SK-N-SH treated with all-trans-retinoic acid at 6 μM for 48 hours (cell line): ENCODE results near the gene RPRD1B.

Experiments used
- ATAC-seq: fragments of 200-7000 bp; cut with Tn5 transposase; 3 replicates; pipeline ENCODE4 v1.9.1; 2020; ENCODE audit warnings: mild to moderate bottlenecking, moderate library complexity
- ARNTL ChIP-seq: fragments of 450-650 bp; formaldehyde crosslinking; IDR thresholded peaks from 2 replicates; pipeline ENCODE4 v1.5.0; 2020; ENCODE audit warnings: low read depth, mild to moderate bottlenecking, moderate library complexity, borderline replicate concordance
- BACH2 ChIP-seq: fragments of 250-450 bp; sonication (Bioruptor Pico); IDR thresholded peaks from 2 replicates; pipeline ENCODE4 v1.9.0; 2021; ENCODE audit warnings: mild to moderate bottlenecking, borderline replicate concordance
- CREB5 ChIP-seq: fragments of 250-450 bp; sonication (Bioruptor Pico); IDR thresholded peaks from 2 replicates; pipeline ENCODE4 v1.5.1; 2020; ENCODE audit warnings: low read depth, mild to moderate bottlenecking, moderate library complexity
- CSDC2 ChIP-seq: fragments of 250-450 bp; sonication (Bioruptor Pico); IDR thresholded peaks from 2 replicates; pipeline ENCODE4 v1.5.0; 2020; ENCODE audit warnings: mild to moderate bottlenecking, moderate library complexity
- CSRNP3 ChIP-seq: fragments of 250-450 bp; sonication (Bioruptor Pico); IDR thresholded peaks from 2 replicates; pipeline ENCODE4 v1.5.1; 2021; ENCODE audit warnings: mild to moderate bottlenecking, moderate library complexity
- GLIS3 ChIP-seq: fragments of 250-450 bp; sonication (Bioruptor Pico); IDR thresholded peaks from 2 replicates; pipeline ENCODE4 v1.5.0; 2020; ENCODE audit warnings: mild to moderate bottlenecking, moderate library complexity
- ISL1 ChIP-seq: fragments of 250-450 bp; sonication (Bioruptor Pico); IDR thresholded peaks from 2 replicates; pipeline ENCODE4 v2.1.2; 2022; ENCODE audit warnings: mild to moderate bottlenecking, moderate library complexity
- OSR1 ChIP-seq: fragments of 250-450 bp; sonication (Bioruptor Pico); IDR thresholded peaks from 2 replicates; pipeline ENCODE4 v1.8.0; 2022; ENCODE audit warnings: moderate library complexity, mild to moderate bottlenecking, inconsistent platforms
- PATZ1 ChIP-seq: fragments of 250-450 bp; sonication (Bioruptor Pico); IDR thresholded peaks from 2 replicates; pipeline ENCODE4 v1.8.0; 2020; ENCODE audit warnings: mild to moderate bottlenecking, moderate library complexity, borderline replicate concordance
- PPARA ChIP-seq: fragments of 250-450 bp; sonication (Bioruptor Pico); IDR thresholded peaks from 2 replicates; pipeline ENCODE4 v1.5.0; 2020; ENCODE audit warnings: mild to moderate bottlenecking, borderline replicate concordance
- RARB ChIP-seq: fragments of 250-450 bp; sonication (Bioruptor Pico); IDR thresholded peaks from 2 replicates; pipeline ENCODE4 v1.8.0; 2021; ENCODE audit warnings: mild to moderate bottlenecking, moderate library complexity
- SNAI2 ChIP-seq: fragments of 250-450 bp; sonication (Bioruptor Pico); IDR thresholded peaks from 2 replicates; pipeline ENCODE4 v1.5.0; 2020; ENCODE audit warnings: mild to moderate bottlenecking, moderate library complexity
- TCF4 ChIP-seq: fragments of 250-450 bp; sonication (Bioruptor Pico); IDR thresholded peaks from 2 replicates; pipeline ENCODE4 v1.8.0; 2021; ENCODE audit warnings: mild to moderate bottlenecking, moderate library complexity, borderline replicate concordance
- TOX ChIP-seq: fragments of 250-450 bp; sonication (Bioruptor Pico); IDR thresholded peaks from 2 replicates; pipeline ENCODE4 v1.8.0; 2021; ENCODE audit warnings: mild to moderate bottlenecking, moderate library complexity, borderline replicate concordance
- ZC3H10 ChIP-seq: fragments of 250-450 bp; sonication (Bioruptor Pico); IDR thresholded peaks from 2 replicates; pipeline ENCODE4 v1.5.1; 2021; ENCODE audit warnings: mild to moderate bottlenecking, moderate library complexity
- ZFP3 ChIP-seq: fragments of 250-450 bp; sonication (Bioruptor Pico); IDR thresholded peaks from 2 replicates; pipeline ENCODE4 v1.5.0; 2020; ENCODE audit warnings: mild to moderate bottlenecking, moderate library complexity
- ZFP30 ChIP-seq: fragments of 450-650 bp; formaldehyde crosslinking; IDR thresholded peaks from 2 replicates; pipeline ENCODE4 v1.5.0; 2022; ENCODE audit warnings: mild to moderate bottlenecking, moderate library complexity
- ZNF565 ChIP-seq: fragments of 450-650 bp; formaldehyde crosslinking; conservative IDR thresholded peaks from 2 replicates; pipeline ENCODE4 v1.5.0; 2020; ENCODE audit warnings: low read depth, mild to moderate bottlenecking, moderate library complexity
- ZNF70 ChIP-seq: fragments of 450-650 bp; formaldehyde crosslinking; IDR thresholded peaks from 2 replicates; pipeline ENCODE4 v1.5.0; 2020; ENCODE audit warnings: mild to moderate bottlenecking, moderate library complexity
- ZNF8 ChIP-seq: fragments of 450-650 bp; formaldehyde crosslinking; IDR thresholded peaks from 2 replicates; pipeline ENCODE4 v1.5.0; 2020; ENCODE audit warnings: mild to moderate bottlenecking, moderate library complexity
- TF ChIP-seq, protein P1 (sequence below): fragments of 250-450 bp; sonication (Bioruptor Pico); IDR thresholded peaks from 2 replicates; pipeline ENCODE4 v1.8.0; 2021; ENCODE audit warnings: low read depth, mild to moderate bottlenecking, moderate library complexity, borderline replicate concordance
- TF ChIP-seq, protein P2 (sequence below): fragments of 250-450 bp; sonication (Bioruptor Pico); IDR thresholded peaks from 2 replicates; pipeline ENCODE4 v1.5.0; 2020; ENCODE audit warnings: mild to moderate bottlenecking, moderate library complexity

The RPRD1B gene

DNA sequence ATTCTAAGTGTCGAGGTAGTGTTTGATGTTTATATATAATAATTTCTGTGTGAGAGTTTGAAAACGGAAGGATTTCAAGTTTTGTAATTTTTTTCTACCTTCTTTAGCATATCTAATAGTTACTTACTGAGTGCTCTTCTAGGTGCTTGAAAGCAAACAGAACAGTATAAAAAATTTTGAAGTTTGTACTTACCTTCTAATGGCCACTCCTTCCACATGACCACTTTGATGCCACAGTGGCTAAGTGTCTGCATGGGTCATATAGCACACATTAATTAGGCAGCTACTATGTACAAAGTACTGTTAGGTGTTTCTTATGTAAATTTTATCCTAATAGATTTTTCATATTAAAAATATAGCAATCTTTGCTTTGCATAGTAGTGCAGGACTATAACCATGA, 21.1 kb downstream of the RPRD1B start (continued):
- TF ChIP-seq, protein P1, sequence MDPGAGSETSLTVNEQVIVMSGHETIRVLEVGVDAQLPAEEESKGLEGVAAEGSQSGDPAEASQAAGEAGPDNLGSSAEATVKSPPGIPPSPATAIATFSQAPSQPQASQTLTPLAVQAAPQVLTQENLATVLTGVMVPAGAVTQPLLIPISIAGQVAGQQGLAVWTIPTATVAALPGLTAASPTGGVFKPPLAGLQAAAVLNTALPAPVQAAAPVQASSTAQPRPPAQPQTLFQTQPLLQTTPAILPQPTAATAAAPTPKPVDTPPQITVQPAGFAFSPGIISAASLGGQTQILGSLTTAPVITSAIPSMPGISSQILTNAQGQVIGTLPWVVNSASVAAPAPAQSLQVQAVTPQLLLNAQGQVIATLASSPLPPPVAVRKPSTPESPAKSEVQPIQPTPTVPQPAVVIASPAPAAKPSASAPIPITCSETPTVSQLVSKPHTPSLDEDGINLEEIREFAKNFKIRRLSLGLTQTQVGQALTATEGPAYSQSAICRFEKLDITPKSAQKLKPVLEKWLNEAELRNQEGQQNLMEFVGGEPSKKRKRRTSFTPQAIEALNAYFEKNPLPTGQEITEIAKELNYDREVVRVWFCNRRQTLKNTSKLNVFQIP (CRISPR knock-in tag): no peak
- TF ChIP-seq CSRNP3 (CRISPR knock-in tag): no peak

- no peak for ATAC-seq
- no peak for TF ChIP-seq ZNF70 (CRISPR knock-in tag)
- no peak for TF ChIP-seq CSDC2 (CRISPR knock-in tag)
- no peak for TF ChIP-seq TOX (CRISPR knock-in tag)
- no peak for TF ChIP-seq ZFP3 (CRISPR knock-in tag)
- no peak for TF ChIP-seq CREB5 (CRISPR knock-in tag)
- TF ChIP-seq SNAI2 (CRISPR knock-in tag): no peak
- no peak for TF ChIP-seq ARNTL (CRISPR knock-in tag)
- no peak for TF ChIP-seq ZFP30 (CRISPR knock-in tag)
- no peak for TF ChIP-seq RARB
- TF ChIP-seq BACH2 (CRISPR knock-in tag): no peak
- no peak for TF ChIP-seq ZNF565 (CRISPR knock-in tag)
- TF ChIP-seq CSRNP3 (CRISPR knock-in tag): no peak
- TF ChIP-seq PPARA (CRISPR knock-in tag): no peak
- TF ChIP-seq GLIS3 (CRISPR knock-in tag): no peak
- no peak for TF ChIP-seq ZNF8
- no peak for TF ChIP-seq OSR1
- TF ChIP-seq, all 23 proteins: peak for 0
These were observed 21.7 kb downstream of the RPRD1B start for GRCh38 chr20:38055294-38055693.

DNA sequence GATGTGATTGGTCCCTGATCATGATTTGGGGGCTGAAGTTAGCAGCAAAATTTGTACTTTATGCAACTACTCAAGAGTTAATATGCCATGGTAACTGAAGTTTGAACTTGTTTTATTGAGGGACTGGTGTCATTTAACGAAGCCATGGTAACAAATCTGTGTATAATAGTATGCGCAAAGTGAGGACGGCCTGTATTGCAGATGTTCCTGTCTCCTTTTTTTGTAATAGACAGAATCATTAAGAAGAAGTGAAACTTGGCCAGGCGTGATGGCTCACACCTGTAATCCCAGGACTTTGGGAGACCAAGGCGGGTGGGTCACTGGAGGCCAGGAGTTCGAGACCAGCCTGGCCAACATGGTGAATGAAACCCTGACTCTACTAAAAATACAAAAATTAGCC, 22.3 kb downstream of the RPRD1B start:
- ATAC-seq: no peak
- TF ChIP-seq, protein P1 (CRISPR knock-in tag): no peak
- TF ChIP-seq ZFP30 (CRISPR knock-in tag) (no peak), PPARA (CRISPR knock-in tag) (no peak), CSDC2 (CRISPR knock-in tag) (no peak), ISL1 (CRISPR knock-in tag) (no peak), TOX (CRISPR knock-in tag) (no peak), SNAI2 (CRISPR knock-in tag) (no peak), CREB5 (CRISPR knock-in tag) (no peak), ZNF8 (no peak), ZNF565 (CRISPR knock-in tag) (no peak), ZC3H10 (CRISPR knock-in tag) (no peak), OSR1 (no peak), GLIS3 (CRISPR knock-in tag) (no peak), TCF4 (CRISPR knock-in tag) (no peak), ARNTL (CRISPR knock-in tag) (no peak), PATZ1 (CRISPR knock-in tag) (no peak)
- TF ChIP-seq, protein P2, sequence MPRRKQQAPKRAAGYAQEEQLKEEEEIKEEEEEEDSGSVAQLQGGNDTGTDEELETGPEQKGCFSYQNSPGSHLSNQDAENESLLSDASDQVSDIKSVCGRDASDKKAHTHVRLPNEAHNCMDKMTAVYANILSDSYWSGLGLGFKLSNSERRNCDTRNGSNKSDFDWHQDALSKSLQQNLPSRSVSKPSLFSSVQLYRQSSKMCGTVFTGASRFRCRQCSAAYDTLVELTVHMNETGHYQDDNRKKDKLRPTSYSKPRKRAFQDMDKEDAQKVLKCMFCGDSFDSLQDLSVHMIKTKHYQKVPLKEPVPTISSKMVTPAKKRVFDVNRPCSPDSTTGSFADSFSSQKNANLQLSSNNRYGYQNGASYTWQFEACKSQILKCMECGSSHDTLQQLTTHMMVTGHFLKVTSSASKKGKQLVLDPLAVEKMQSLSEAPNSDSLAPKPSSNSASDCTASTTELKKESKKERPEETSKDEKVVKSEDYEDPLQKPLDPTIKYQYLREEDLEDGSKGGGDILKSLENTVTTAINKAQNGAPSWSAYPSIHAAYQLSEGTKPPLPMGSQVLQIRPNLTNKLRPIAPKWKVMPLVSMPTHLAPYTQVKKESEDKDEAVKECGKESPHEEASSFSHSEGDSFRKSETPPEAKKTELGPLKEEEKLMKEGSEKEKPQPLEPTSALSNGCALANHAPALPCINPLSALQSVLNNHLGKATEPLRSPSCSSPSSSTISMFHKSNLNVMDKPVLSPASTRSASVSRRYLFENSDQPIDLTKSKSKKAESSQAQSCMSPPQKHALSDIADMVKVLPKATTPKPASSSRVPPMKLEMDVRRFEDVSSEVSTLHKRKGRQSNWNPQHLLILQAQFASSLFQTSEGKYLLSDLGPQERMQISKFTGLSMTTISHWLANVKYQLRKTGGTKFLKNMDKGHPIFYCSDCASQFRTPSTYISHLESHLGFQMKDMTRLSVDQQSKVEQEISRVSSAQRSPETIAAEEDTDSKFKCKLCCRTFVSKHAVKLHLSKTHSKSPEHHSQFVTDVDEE: no peak
